HepG2 (cell line): ENCODE results near the gene MAPRE3. TPM values are rescaled to one million over a fixed set of nuclear protein-coding genes. Genes with fewer than 3 reads are reported as not detected.

Experiments used
- ATAC-seq: fragments of 200-7000 bp; cut with Tn5 transposase; 3 replicates; pipeline ENCODE4 v1.9.1; 2020; ENCODE audit warnings: mild to moderate bottlenecking, moderate library complexity
- BruUV-seq: library from RNA; stranded (reverse); fragments of 400-500 nt; replicated peaks from 2 replicates; lab custom pipeline; 2021; lab: Mats Ljungman, UMichigan
- CTCF ChIA-PET: fragments of 300-600 bp; formaldehyde crosslinking; extraction: SDS; loops from one replicate; lab custom pipeline; 2021; ENCODE audit warnings: low total read pairs, inconsistent platforms, low intra/inter-chr PET ratio; lab: Yijun Ruan, JAX
- POLR2A ChIA-PET: fragments of 350-600 bp; sonication (Branson Sonifier 250); formaldehyde crosslinking; loops from one replicate; lab custom pipeline; 2020; ENCODE audit warnings: antibody characterized with exemption, inconsistent platforms; lab: Yijun Ruan, JAX
- DNase-seq: peaks from one replicate; pipeline ENCODE4 v3.0.0-alpha.2; 2015; ENCODE audit warnings: low spot score
- FAIRE-seq: peaks from 3 replicates; lab custom pipeline; 2011; peaks lifted over from hg19 to GRCh38; lab: Jason Lieb, UNC
- H2AFZ ChIP-seq: one replicate; pipeline ENCODE4 v1.6.1; 2011; ENCODE audit warnings: low read length, inconsistent platforms
- H3K27ac ChIP-seq: fragments of 300-600 bp; 3 replicates; pipeline ENCODE4 v1.8.0; 2011; ENCODE audit warnings: mixed run types, mild to moderate bottlenecking, mixed read lengths, low read length, inconsistent platforms; ENCODE audit not compliant: insufficient read depth; ENCODE audit errors: extremely low read length
- H3K27me3 ChIP-seq, 2 experiments: fragments of 200-600 bp in 1 of 2; 2 replicates in 1 of 2; 3 replicates in 1 of 2; pipeline versions ENCODE4 v1.6.0 to v1.8.0; 2011; ENCODE audit warnings: low read length in 2 of 2, mild to moderate bottlenecking in 2 of 2, moderate library complexity in 2 of 2, inconsistent platforms in 1 of 2; ENCODE audit not compliant: insufficient read depth in 2 of 2, control insufficient read depth in 1 of 2
- H3K36me3 ChIP-seq, 2 experiments: fragments of 200-600 bp in 1 of 2; replicated peaks in 1 of 2; 2 replicates in 1 of 2; 3 replicates in 1 of 2; pipeline versions ENCODE4 v1.5.1 to v1.8.0; 2011; ENCODE audit warnings: low read length in 2 of 2, inconsistent platforms in 1 of 2; ENCODE audit not compliant: insufficient read depth in 2 of 2, control insufficient read depth in 1 of 2
- H3K4me1 ChIP-seq: 2 replicates; pipeline ENCODE4 v1.5.1; 2012; ENCODE audit warnings: low read length, inconsistent platforms; ENCODE audit not compliant: insufficient read depth
- H3K4me2 ChIP-seq: 2 replicates; pipeline ENCODE4 v1.6.0; 2011; ENCODE audit warnings: low read depth, low read length, inconsistent platforms
- H3K4me3 ChIP-seq, 3 experiments: fragments of 200-600 bp in 1 of 3; sonication (generic), shearing (Covaris generic) in 1 of 3; replicated peaks in 1 of 3; 2 replicates each; pipeline ENCODE4 v1.5.1; 2011 to 2016; ENCODE audit warnings: low read length in 3 of 3, inconsistent platforms in 2 of 3, low read depth in 2 of 3, mild to moderate bottlenecking in 2 of 3, control low read depth in 1 of 3, mixed read lengths in 1 of 3; ENCODE audit not compliant: insufficient read depth in 1 of 3
- H3K79me2 ChIP-seq: one replicate; pipeline ENCODE4 v1.6.1; 2011; ENCODE audit warnings: low read length, inconsistent platforms; ENCODE audit not compliant: insufficient read depth
- H3K9ac ChIP-seq: 2 replicates; pipeline ENCODE4 v1.6.0; 2011; ENCODE audit warnings: mild to moderate bottlenecking, low read depth, low read length, inconsistent platforms; ENCODE audit not compliant: insufficient read depth
- H3K9me3 ChIP-seq: 2 replicates; pipeline ENCODE4 v1.5.1; 2012; ENCODE audit warnings: mild to moderate bottlenecking, low read length
- H4K20me1 ChIP-seq: 2 replicates; pipeline ENCODE4 v1.6.0; 2011; ENCODE audit warnings: inconsistent platforms, mild to moderate bottlenecking, low read length, moderate library complexity; ENCODE audit not compliant: insufficient read depth
- GLI4 ChIP-seq: sonication (generic); formaldehyde crosslinking; IDR thresholded peaks from 2 replicates; pipeline ENCODE4 v1.5.1; 2020; ENCODE audit warnings: missing genetic modification reagents, mild to moderate bottlenecking, moderate library complexity, borderline replicate concordance
- GTF3A ChIP-seq: sonication (generic); formaldehyde crosslinking; conservative IDR thresholded peaks from 2 replicates; pipeline ENCODE4 v1.4.0; 2020; ENCODE audit warnings: mild to moderate bottlenecking, missing genetic modification reagents
- HDAC1 ChIP-seq: sonication (generic); formaldehyde crosslinking; IDR thresholded peaks from 2 replicates; pipeline ENCODE4 v1.5.1; 2020; ENCODE audit warnings: mild to moderate bottlenecking, missing genetic modification reagents
- HMG20A ChIP-seq: IDR thresholded peaks from 2 replicates; pipeline ENCODE4 v1.6.1; 2016; ENCODE audit warnings: borderline replicate concordance
- HOXA9 ChIP-seq: sonication (generic); formaldehyde crosslinking; IDR thresholded peaks from 2 replicates; pipeline ENCODE4 v1.8.1; 2022; ENCODE audit warnings: missing genetic modification reagents, mild to moderate bottlenecking, moderate library complexity, borderline replicate concordance
- KDM4B ChIP-seq: sonication (generic); formaldehyde crosslinking; IDR thresholded peaks from 2 replicates; pipeline ENCODE4 v1.4.0; 2020; ENCODE audit warnings: missing genetic modification reagents
- MAZ ChIP-seq, 2 experiments: sonication (generic) in 1 of 2; formaldehyde crosslinking in 1 of 2; IDR thresholded peaks; 2 replicates each; pipeline versions ENCODE4 v1.5.0 to v1.6.1; 2012 to 2020; ENCODE audit warnings: low read depth in 2 of 2, mild to moderate bottlenecking in 2 of 2, borderline replicate concordance in 1 of 2, improper control_type of control experiment in 1 of 2, low read length in 1 of 2, missing genetic modification reagents in 1 of 2, moderate library complexity in 1 of 2
- MZF1 ChIP-seq: sonication (generic); formaldehyde crosslinking; IDR thresholded peaks from 2 replicates; pipeline ENCODE4 v1.8.1; 2023; ENCODE audit warnings: mild to moderate bottlenecking, missing genetic modification reagents, borderline replicate concordance
- NCOA2 ChIP-seq: sonication (generic); formaldehyde crosslinking; IDR thresholded peaks from 2 replicates; pipeline ENCODE4 v1.8.0; 2022; ENCODE audit warnings: inconsistent platforms
- NFE2L1 ChIP-seq: sonication (generic); formaldehyde crosslinking; IDR thresholded peaks from 2 replicates; pipeline ENCODE4 v1.4.0; 2020; ENCODE audit warnings: missing genetic modification reagents, mild to moderate bottlenecking, borderline replicate concordance
- NR2F2 ChIP-seq: IDR thresholded peaks from 2 replicates; pipeline ENCODE4 v1.6.1; 2012; ENCODE audit warnings: low read depth, inconsistent platforms, borderline replicate concordance
- PREB ChIP-seq: sonication (generic); formaldehyde crosslinking; IDR thresholded peaks from 2 replicates; pipeline ENCODE4 v1.4.0; 2020; ENCODE audit warnings: missing genetic modification reagents
- TBP ChIP-seq: sonication (generic); formaldehyde crosslinking; IDR thresholded peaks from 2 replicates; pipeline ENCODE4 v1.5.0; 2020; ENCODE audit warnings: missing genetic modification reagents
- TCF7L2 ChIP-seq: IDR thresholded peaks from 2 replicates; pipeline ENCODE4 v1.6.1; 2011; ENCODE audit warnings: mild to moderate bottlenecking, low read depth, low read length, moderate library complexity
- ZFYVE20 ChIP-seq: sonication (generic); formaldehyde crosslinking; IDR thresholded peaks from 2 replicates; pipeline ENCODE4 v1.8.0; 2023; ENCODE audit warnings: low read depth, mild to moderate bottlenecking, moderate library complexity, missing genetic modification reagents, borderline replicate concordance
- ZNF225 ChIP-seq: sonication (generic); formaldehyde crosslinking; IDR thresholded peaks from 2 replicates; pipeline ENCODE4 v1.4.0; 2020; ENCODE audit warnings: mild to moderate bottlenecking, missing genetic modification reagents
- ZNF460 ChIP-seq: sonication (generic); formaldehyde crosslinking; IDR thresholded peaks from 2 replicates; pipeline ENCODE4 v1.5.1; 2020; ENCODE audit warnings: missing genetic modification reagents, mild to moderate bottlenecking, borderline replicate concordance
- ZNF710 ChIP-seq: sonication (generic); formaldehyde crosslinking; IDR thresholded peaks from 2 replicates; pipeline ENCODE4 v1.5.0; 2020; ENCODE audit warnings: mild to moderate bottlenecking, missing genetic modification reagents, borderline replicate concordance
- WGBS: methylation state at CpG from one replicate; pipeline ENCODE4 v1.1.6; 2017; ENCODE audit warnings: low lambda C conversion rate; 5-methylcytosine and 5-hydroxymethylcytosine counted together
- in situ Hi-C: cut with HindIII; loops from 2 replicates; pipeline ENCODE4 v1.10.0; 2017; ENCODE audit warnings: low pct_unique_long_range_greater_than_20kb; ENCODE audit not compliant: extremely low pct_ligation_motif_present
- intact Hi-C: fragments of 100-400 bp; cut with micrococcal nuclease; formaldehyde crosslinking; loops from one replicate; pipeline ENCODE4 v1.10.0; 2022; ENCODE audit not compliant: unreplicated experiment
- polyA plus RNA-seq, 8 experiments: library from polyadenylated mRNA; depleted of rRNA in 3 of 8; stranded (reverse) in 7 of 8; unstranded in 1 of 8; fragments of >200 nt; fragmentation: Illumina TruSeq in 4 of 8; extraction: Trizol in 4 of 8; gene quantifications; 2 replicates each; pipeline versions ENCODE4 v1.2.1 to v1.2.3, GENCODE V29; 2011 to 2016; ENCODE audit warnings: low read depth in 4 of 8, missing spikeins in 1 of 8, mixed read lengths in 1 of 8; ENCODE audit not compliant: insufficient read depth in 1 of 8
- total RNA-seq, 5 experiments: library from RNA; depleted of rRNA; stranded (reverse); fragments of >200 nt; fragmentation: Illumina TruSeq; extraction: Trizol; gene quantifications; 2 replicates each; pipeline ENCODE4 v1.2.3, GENCODE V29; 2016; ENCODE audit warnings: low read depth in 1 of 5
- TF ChIP-seq, protein P1 (sequence below): sonication (generic); formaldehyde crosslinking; IDR thresholded peaks from 2 replicates; pipeline ENCODE4 v1.4.0; 2020; ENCODE audit warnings: mild to moderate bottlenecking, missing genetic modification reagents

Gene MAPRE3
- total and polyA plus RNA-seq, 2 of the 13 experiments (the other 11 are each of a cell fraction or from before 2014, with no cell fraction given) = 0.31 to 0.91 TPM

- in situ Hi-C loops = no loop called here
- BruUV-seq = no TSS peak
- WGBS = 36% methylated on average over 13 of the region's 16 CpGs
- intact Hi-C loops = no loop called here
- Histone ChIP-seq H3K79me2 (no peaks in the 10 kb centered on the region), H2AFZ (no peak overlapping the region), H3K9me3 (no peaks in the 10 kb centered on the region), H3K27ac (no peak overlapping the region), H3K36me3 (no peaks in the 10 kb centered on the region), H3K27me3 (peaks cover 9 to 33% of the 10 kb centered on the region in 2 experiments; a peak in 3 of 5 replicates), H3K4me3 (no peak overlapping the region), H4K20me1 (no peaks in the 10 kb centered on the region), H3K4me1 (peaks cover 30% of the 10 kb centered on the region), H3K9ac (no peak overlapping the region), H3K4me2 (no peak overlapping the region)
- FAIRE-seq = no peak
- ChIA-PET CTCF (no interaction called here), POLR2A (no interaction called here)
- no peak for DNase-seq
- ATAC-seq = peak; percentile 16
- TF ChIP-seq, protein P1, sequence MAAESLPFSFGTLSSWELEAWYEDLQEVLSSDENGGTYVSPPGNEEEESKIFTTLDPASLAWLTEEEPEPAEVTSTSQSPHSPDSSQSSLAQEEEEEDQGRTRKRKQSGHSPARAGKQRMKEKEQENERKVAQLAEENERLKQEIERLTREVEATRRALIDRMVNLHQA (CRISPR knock-in tag) = no peak
- no peak for TF ChIP-seq HOXA9 (CRISPR knock-in tag)
- TF ChIP-seq TCF7L2 = no peak
- TF ChIP-seq MZF1 (CRISPR knock-in tag) = no peak
- TF ChIP-seq TBP = no peak
- TF ChIP-seq KDM4B (CRISPR knock-in tag) = no peak
- TF ChIP-seq ZNF460 = no peak
- TF ChIP-seq NCOA2 = no peak
- no peak for TF ChIP-seq ZFYVE20
- TF ChIP-seq GTF3A (CRISPR knock-in tag) = no peak
- no peak for TF ChIP-seq HDAC1
- TF ChIP-seq MAZ (IDR thresholded peaks at IDR 0.05; ENCODE audit: borderline replicate concordance, low read depth, low read length) = no peak
- no peak for TF ChIP-seq MAZ (CRISPR knock-in tag; IDR thresholded peaks at IDR 0.05; ENCODE audit: low read depth)
- TF ChIP-seq HMG20A (CRISPR knock-in tag) = no peak
- no peak for TF ChIP-seq PREB (CRISPR knock-in tag)
- no peak for TF ChIP-seq ZNF225 (CRISPR knock-in tag)
- TF ChIP-seq GLI4 (CRISPR knock-in tag) = no peak
- TF ChIP-seq NR2F2 = no peak
- no peak for TF ChIP-seq ZNF710 (CRISPR knock-in tag)
- no peak for TF ChIP-seq NFE2L1 (CRISPR knock-in tag)
Observed at GRCh38 chr2:26933431-26934334, 36.8 kb upstream of the MAPRE3 start.
